A549 (cell line): ENCODE results near the gene ST6GAL1. TPM values are rescaled to one million over a fixed set of nuclear protein-coding genes. Genes with fewer than 3 reads are reported as not detected.

Source experiments
- ATAC-seq, 2 experiments: fragments of 200-7000 bp in 1 of 2; fragments of >200 bp in 1 of 2; cut with Nextera tagmentation in 1 of 2; cut with Tn5 transposase in 1 of 2; 3 replicates each; pipeline versions ENCODE4 v1.8.0 to v1.9.1; 2018 to 2020; ENCODE audit warnings: mild to moderate bottlenecking in 1 of 2, moderate library complexity in 1 of 2
- CTCF ChIA-PET: fragments of 300-600 bp; sonication (Branson Sonifier 250); formaldehyde crosslinking; extraction: SDS; loops from one replicate; lab custom pipeline; 2021; ENCODE audit warnings: antibody characterized with exemption, inconsistent platforms; lab: Yijun Ruan, JAX
- POLR2A ChIA-PET: fragments of 350-600 bp; formaldehyde crosslinking; extraction: SDS; loops from one replicate; lab custom pipeline; 2021; ENCODE audit warnings: antibody characterized with exemption, inconsistent platforms; lab: Yijun Ruan, JAX
- DNase-seq, 2 experiments: peaks; one replicate each; pipeline versions ENCODE4 v3.0.0 to v3.0.0-alpha.2; 2011 to 2016; ENCODE audit warnings: low read depth in 1 of 2, low spot score in 1 of 2
- FAIRE-seq: peaks from 2 replicates; lab custom pipeline; 2011; peaks lifted over from hg19 to GRCh38; lab: Jason Lieb, UNC
- H3K27ac ChIP-seq, 2 experiments: fragments of >200 bp; sonication (Bioruptor Twin); formaldehyde crosslinking; 3 replicates each; pipeline ENCODE4 v1.5.1; 2016 to 2017
- H3K4me1 ChIP-seq: fragments of >200 bp; sonication (Bioruptor Twin); formaldehyde crosslinking; 3 replicates; pipeline ENCODE4 v1.6.1; 2016
- H3K4me2 ChIP-seq: fragments of >200 bp; sonication (Bioruptor Twin); formaldehyde crosslinking; 3 replicates; pipeline ENCODE4 v1.6.1; 2016
- H3K4me3 ChIP-seq: fragments of >200 bp; sonication (Bioruptor Twin); formaldehyde crosslinking; 3 replicates; pipeline ENCODE4 v1.5.1; 2016
- H3K9me3 ChIP-seq: fragments of >200 bp; sonication (Bioruptor Twin); formaldehyde crosslinking; 3 replicates; pipeline ENCODE4 v1.6.1; 2016
- CHD2 ChIP-seq: fragments of 150-350 bp; IDR thresholded peaks from 2 replicates; pipeline ENCODE4 v1.6.1; 2014; ENCODE audit warnings: low read length; ENCODE audit not compliant: partially characterized antibody
- CHD4 ChIP-seq: fragments of 200-600 bp; sonication (generic); IDR thresholded peaks from 2 replicates; pipeline ENCODE4 v1.6.1; 2016; ENCODE audit warnings: antibody characterized with exemption, mild to moderate bottlenecking, borderline replicate concordance
- EHF ChIP-seq: fragments of 250-450 bp; sonication (Bioruptor Pico); IDR thresholded peaks from 2 replicates; pipeline ENCODE4 v1.5.0; 2020; ENCODE audit warnings: mild to moderate bottlenecking
- EP300 ChIP-seq, 2 experiments: fragments of >200 bp; sonication (Bioruptor Twin); formaldehyde crosslinking; IDR thresholded peaks; 2 replicates in 1 of 2; 3 replicates in 1 of 2; pipeline ENCODE4 v1.6.1; 2016 to 2017
- FOSB ChIP-seq: fragments of 250-450 bp; sonication (Bioruptor Pico); IDR thresholded peaks from 2 replicates; pipeline ENCODE4 v1.5.0; 2020; ENCODE audit warnings: mild to moderate bottlenecking, moderate library complexity
- FOXS1 ChIP-seq: fragments of 250-450 bp; sonication (Bioruptor Pico); IDR thresholded peaks from 2 replicates; pipeline ENCODE4 v1.5.0; 2020; ENCODE audit warnings: mild to moderate bottlenecking, moderate library complexity
- GATA3 ChIP-seq: IDR thresholded peaks from 2 replicates; pipeline ENCODE4 v1.6.1; 2012; ENCODE audit warnings: borderline replicate concordance
- HDAC2 ChIP-seq: fragments of 200-600 bp; sonication (generic); IDR thresholded peaks from 2 replicates; pipeline ENCODE4 v1.6.1; 2016
- KDM1A ChIP-seq: fragments of 200-600 bp; sonication (generic); IDR thresholded peaks from 2 replicates; pipeline ENCODE4 v1.6.1; 2016; ENCODE audit warnings: low read depth, mild to moderate bottlenecking
- KDM5A ChIP-seq: fragments of 200-600 bp; sonication (generic); IDR thresholded peaks from 2 replicates; pipeline ENCODE4 v1.6.1; 2016; ENCODE audit warnings: antibody characterized with exemption, mild to moderate bottlenecking
- MAFK ChIP-seq: fragments of 450-650 bp; IDR thresholded peaks from 2 replicates; pipeline ENCODE4 v1.6.1; 2014; ENCODE audit not compliant: partially characterized antibody
- NR3C1 ChIP-seq: fragments of >200 bp; sonication (Bioruptor Twin); formaldehyde crosslinking; IDR thresholded peaks from 3 replicates; pipeline ENCODE4 v1.6.1; 2017
- PHF8 ChIP-seq: fragments of 200-600 bp; sonication (generic); IDR thresholded peaks from 2 replicates; pipeline ENCODE4 v1.6.1; 2016; ENCODE audit warnings: low read depth, mild to moderate bottlenecking, antibody characterized with exemption, moderate library complexity, borderline replicate concordance
- POLR2A ChIP-seq: IDR thresholded peaks from 2 replicates; pipeline ENCODE4 v1.6.1; 2012; ENCODE audit warnings: mild to moderate bottlenecking, low read length
- RAD21 ChIP-seq, 2 experiments: fragments of >200 bp in 1 of 2; sonication (Bioruptor Twin) in 1 of 2; formaldehyde crosslinking in 1 of 2; IDR thresholded peaks in 1 of 2; conservative IDR thresholded peaks in 1 of 2; 2 replicates in 1 of 2; 3 replicates in 1 of 2; pipeline ENCODE4 v1.6.1; 2012 to 2018; ENCODE audit warnings: inconsistent platforms in 1 of 2
- RFX5 ChIP-seq: fragments of 450-650 bp; IDR thresholded peaks from 2 replicates; pipeline ENCODE4 v1.7.1; 2014; ENCODE audit warnings: antibody characterized with exemption, mild to moderate bottlenecking, moderate library complexity
- WGBS: methylation state at CpG from one replicate; pipeline ENCODE4 v1.1.6; 2017; ENCODE audit errors: missing lambda C conversion rate; 5-methylcytosine and 5-hydroxymethylcytosine counted together
- polyA plus RNA-seq, 4 experiments: library from polyadenylated mRNA; depleted of rRNA in 3 of 4; stranded (reverse); fragments of >200 nt; fragmentation: RNase III in 1 of 4; extraction: RNeasy Plus Mini Kit Qiagen cat#74134 plus additional on column Dnase treatment in 1 of 4; gene quantifications; 2 replicates in 3 of 4; 3 replicates in 1 of 4; pipeline ENCODE4 v1.2.3, GENCODE V29; 2011 to 2017
- TF ChIP-seq, protein P1 (sequence below): IDR thresholded peaks from 2 replicates; pipeline ENCODE4 v1.6.1; 2012
- TF ChIP-seq, protein P2 (sequence below): fragments of >200 bp; sonication (Bioruptor Twin); formaldehyde crosslinking; IDR thresholded peaks from 3 replicates; pipeline ENCODE4 v1.6.1; 2016
- TF ChIP-seq, protein P3 (sequence below): fragments of 250-450 bp; sonication (Bioruptor Pico); IDR thresholded peaks from 2 replicates; pipeline ENCODE4 v1.5.0; 2020; ENCODE audit warnings: low read depth, mild to moderate bottlenecking, moderate library complexity
- TF ChIP-seq, protein P4 (sequence below): IDR thresholded peaks from 2 replicates; pipeline ENCODE4 v1.6.1; 2012; ENCODE audit warnings: low read depth, borderline replicate concordance
- TF ChIP-seq, protein P5 (sequence below): fragments of 200-600 bp; sonication (generic); IDR thresholded peaks from 2 replicates; pipeline ENCODE4 v1.6.1; 2016; ENCODE audit warnings: antibody characterized with exemption, mild to moderate bottlenecking, moderate library complexity
- TF ChIP-seq, protein P6 (sequence below): fragments of 150-350 bp; IDR thresholded peaks from 2 replicates; pipeline ENCODE4 v1.6.1; 2014; ENCODE audit warnings: low read depth, mild to moderate bottlenecking, low read length

ST6GAL1 gene
- polyA plus RNA-seq, 2 of the 4 experiments (the other 2 are of a cell fraction): 3.9 to 6.5 TPM

DNA sequence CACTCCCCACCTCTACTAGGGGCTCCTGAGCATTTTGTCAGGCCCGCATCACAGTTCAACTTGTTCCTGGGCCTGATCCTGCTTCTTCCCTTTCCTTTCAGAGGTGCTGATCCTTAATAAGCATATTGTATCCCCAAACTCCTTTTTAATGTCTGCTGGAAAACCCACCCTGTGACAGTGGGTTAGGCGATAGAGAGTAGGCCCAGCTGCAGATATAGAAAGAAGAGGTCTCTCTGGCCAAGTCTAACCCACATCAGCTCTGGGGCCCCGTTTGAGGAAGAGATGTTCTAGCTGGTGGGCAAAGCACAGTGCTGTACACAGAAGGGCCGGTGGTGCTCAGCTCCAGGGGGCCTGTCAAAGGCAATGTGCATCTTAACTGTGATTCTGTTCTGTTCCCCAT is 34.3 kb upstream of the ST6GAL1 start (continued):
- TF ChIP-seq, protein P1, sequence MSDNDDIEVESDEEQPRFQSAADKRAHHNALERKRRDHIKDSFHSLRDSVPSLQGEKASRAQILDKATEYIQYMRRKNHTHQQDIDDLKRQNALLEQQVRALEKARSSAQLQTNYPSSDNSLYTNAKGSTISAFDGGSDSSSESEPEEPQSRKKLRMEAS: no peak
- TF ChIP-seq RFX5 (no peak), CHD2 (no peak)
- TF ChIP-seq, all 56 proteins: peak for 0

DNA sequence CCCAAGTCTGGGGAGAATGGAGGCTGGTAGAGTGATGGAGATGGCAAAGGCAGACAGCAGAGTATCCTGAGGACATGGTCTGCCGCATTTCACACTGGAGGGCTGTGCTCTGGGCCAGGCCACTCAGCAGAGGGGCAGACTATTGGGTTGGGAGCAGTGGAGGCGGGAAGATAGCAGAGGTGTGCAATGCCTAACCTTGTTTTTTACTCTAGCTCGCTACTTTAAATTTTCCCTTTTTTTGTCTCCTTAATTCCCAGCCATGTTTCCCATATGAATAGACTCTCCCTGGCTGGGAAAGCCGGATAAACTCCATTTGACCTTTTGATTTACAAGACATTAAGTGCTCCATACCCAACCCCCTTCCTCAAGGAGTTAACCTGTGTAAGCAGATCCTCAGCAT is 33.5 kb upstream of the ST6GAL1 start:
- Histone ChIP-seq H3K4me3 (no peak overlapping the region), H3K27ac (no peak overlapping the region), H3K4me2 (no peak overlapping the region), H3K4me1 (peaks cover 13% of the 10 kb centered on the region; the same call in 2 of the 3 replicates), H3K9me3 (no peaks in the 10 kb centered on the region)
- FAIRE-seq: no peak
- TF ChIP-seq, protein P2, sequence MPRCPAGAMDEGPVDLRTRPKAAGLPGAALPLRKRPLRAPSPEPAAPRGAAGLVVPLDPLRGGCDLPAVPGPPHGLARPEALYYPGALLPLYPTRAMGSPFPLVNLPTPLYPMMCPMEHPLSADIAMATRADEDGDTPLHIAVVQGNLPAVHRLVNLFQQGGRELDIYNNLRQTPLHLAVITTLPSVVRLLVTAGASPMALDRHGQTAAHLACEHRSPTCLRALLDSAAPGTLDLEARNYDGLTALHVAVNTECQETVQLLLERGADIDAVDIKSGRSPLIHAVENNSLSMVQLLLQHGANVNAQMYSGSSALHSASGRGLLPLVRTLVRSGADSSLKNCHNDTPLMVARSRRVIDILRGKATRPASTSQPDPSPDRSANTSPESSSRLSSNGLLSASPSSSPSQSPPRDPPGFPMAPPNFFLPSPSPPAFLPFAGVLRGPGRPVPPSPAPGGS: no peak
- TF ChIP-seq RFX5 (no peak), MAFK (no peak), CHD4 (no peak), GATA3 (no peak), NR3C1 (no peak), RAD21 (conservative IDR thresholded peaks at IDR 0.05 in 1 of 2, IDR thresholded peaks at IDR 0.05 in 1 of 2) (no peak), EHF (CRISPR knock-in tag) (no peak), POLR2A (no peak), FOSB (CRISPR knock-in tag) (no peak)
- TF ChIP-seq, protein P3, sequence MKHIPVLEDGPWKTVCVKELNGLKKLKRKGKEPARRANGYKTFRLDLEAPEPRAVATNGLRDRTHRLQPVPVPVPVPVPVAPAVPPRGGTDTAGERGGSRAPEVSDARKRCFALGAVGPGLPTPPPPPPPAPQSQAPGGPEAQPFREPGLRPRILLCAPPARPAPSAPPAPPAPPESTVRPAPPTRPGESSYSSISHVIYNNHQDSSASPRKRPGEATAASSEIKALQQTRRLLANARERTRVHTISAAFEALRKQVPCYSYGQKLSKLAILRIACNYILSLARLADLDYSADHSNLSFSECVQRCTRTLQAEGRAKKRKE (CRISPR knock-in tag): no peak
- TF ChIP-seq, protein P4, sequence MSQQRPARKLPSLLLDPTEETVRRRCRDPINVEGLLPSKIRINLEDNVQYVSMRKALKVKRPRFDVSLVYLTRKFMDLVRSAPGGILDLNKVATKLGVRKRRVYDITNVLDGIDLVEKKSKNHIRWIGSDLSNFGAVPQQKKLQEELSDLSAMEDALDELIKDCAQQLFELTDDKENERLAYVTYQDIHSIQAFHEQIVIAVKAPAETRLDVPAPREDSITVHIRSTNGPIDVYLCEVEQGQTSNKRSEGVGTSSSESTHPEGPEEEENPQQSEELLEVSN: no peak
- TF ChIP-seq, protein P5, sequence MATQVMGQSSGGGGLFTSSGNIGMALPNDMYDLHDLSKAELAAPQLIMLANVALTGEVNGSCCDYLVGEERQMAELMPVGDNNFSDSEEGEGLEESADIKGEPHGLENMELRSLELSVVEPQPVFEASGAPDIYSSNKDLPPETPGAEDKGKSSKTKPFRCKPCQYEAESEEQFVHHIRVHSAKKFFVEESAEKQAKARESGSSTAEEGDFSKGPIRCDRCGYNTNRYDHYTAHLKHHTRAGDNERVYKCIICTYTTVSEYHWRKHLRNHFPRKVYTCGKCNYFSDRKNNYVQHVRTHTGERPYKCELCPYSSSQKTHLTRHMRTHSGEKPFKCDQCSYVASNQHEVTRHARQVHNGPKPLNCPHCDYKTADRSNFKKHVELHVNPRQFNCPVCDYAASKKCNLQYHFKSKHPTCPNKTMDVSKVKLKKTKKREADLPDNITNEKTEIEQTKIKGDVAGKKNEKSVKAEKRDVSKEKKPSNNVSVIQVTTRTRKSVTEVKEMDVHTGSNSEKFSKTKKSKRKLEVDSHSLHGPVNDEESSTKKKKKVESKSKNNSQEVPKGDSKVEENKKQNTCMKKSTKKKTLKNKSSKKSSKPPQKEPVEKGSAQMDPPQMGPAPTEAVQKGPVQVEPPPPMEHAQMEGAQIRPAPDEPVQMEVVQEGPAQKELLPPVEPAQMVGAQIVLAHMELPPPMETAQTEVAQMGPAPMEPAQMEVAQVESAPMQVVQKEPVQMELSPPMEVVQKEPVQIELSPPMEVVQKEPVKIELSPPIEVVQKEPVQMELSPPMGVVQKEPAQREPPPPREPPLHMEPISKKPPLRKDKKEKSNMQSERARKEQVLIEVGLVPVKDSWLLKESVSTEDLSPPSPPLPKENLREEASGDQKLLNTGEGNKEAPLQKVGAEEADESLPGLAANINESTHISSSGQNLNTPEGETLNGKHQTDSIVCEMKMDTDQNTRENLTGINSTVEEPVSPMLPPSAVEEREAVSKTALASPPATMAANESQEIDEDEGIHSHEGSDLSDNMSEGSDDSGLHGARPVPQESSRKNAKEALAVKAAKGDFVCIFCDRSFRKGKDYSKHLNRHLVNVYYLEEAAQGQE: no peak
- TF ChIP-seq, protein P6, sequence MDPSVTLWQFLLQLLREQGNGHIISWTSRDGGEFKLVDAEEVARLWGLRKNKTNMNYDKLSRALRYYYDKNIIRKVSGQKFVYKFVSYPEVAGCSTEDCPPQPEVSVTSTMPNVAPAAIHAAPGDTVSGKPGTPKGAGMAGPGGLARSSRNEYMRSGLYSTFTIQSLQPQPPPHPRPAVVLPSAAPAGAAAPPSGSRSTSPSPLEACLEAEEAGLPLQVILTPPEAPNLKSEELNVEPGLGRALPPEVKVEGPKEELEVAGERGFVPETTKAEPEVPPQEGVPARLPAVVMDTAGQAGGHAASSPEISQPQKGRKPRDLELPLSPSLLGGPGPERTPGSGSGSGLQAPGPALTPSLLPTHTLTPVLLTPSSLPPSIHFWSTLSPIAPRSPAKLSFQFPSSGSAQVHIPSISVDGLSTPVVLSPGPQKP: no peak
- WGBS: 73% methylated on average over 4 of the region's 4 CpGs
- CTCF ChIA-PET: interaction anchor here (1.0 to 1.1 kb wide), 2 partner anchors 12 to 268 kb away, joined by 3 to 4 read pairs; no protein-coding TSS in a partner anchor
- POLR2A ChIA-PET: no interaction called here
- no peak for ATAC-seq
- no peak for DNase-seq

DNA sequence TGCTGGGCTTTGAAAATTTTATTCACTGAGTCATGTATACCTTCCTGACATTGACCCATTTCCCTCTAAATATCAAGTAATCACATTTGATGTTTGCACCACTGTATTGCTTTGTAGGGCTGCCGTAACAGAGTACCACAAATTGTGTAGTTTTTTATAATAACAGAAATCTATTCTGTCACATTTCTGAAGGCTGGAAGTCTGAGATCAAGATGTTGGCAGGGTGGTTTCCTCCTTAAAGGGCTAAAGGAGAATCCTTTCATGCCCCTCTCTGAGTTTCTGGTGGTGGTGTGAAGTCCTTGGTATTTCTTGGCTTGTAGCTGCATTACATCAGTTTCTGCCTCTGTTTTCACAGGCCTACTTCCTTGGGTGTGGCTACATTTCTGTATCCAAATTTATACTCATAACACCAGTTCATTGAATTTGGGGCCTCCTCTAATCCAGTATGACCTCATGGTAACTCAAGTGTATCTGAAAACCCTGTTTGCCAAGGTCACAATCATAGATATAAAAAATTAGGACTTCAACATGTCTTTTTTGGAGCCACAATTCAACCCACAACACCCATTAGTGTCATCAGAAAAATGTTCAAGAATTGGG is 29.1 kb upstream of the ST6GAL1 start:
- Histone ChIP-seq H3K4me2 (no peak overlapping the region), H3K4me1 (peaks cover 5% of the 10 kb centered on the region; the same call in 2 of the 3 replicates), H3K27ac (peak overlapping the region in 1 of 2 experiments; percentile 31; a peak in 2 of 6 replicates), H3K9me3 (no peaks in the 10 kb centered on the region), H3K4me3 (no peak overlapping the region)
- TF ChIP-seq FOXS1 (CRISPR knock-in tag) (no peak), PHF8 (no peak), EP300 (IDR thresholded peaks at IDR 0.05) (no peak), KDM1A (no peak), HDAC2 (no peak), KDM5A (no peak)
- TF ChIP-seq, protein P1: no peak
- ATAC-seq (no peak), FAIRE-seq (no peak), DNase-seq (peak in 1 of 2 experiments; percentile 4)
- WGBS: 85% methylated on average over 1 of the region's 1 CpG
- POLR2A ChIA-PET: no interaction called here
- CTCF ChIA-PET: no interaction called here
